GM21360 (cell line): ENCODE results near the gene CCDC8.
"Not testable (repeated sequence)": the region's sequence is repeated elsewhere in the genome, so short reads cannot be mapped to it uniquely, and the experiment has no call there.

Experiments
- ATAC-seq: cut with Tn5 transposase; IDR thresholded peaks from one replicate; pipeline ENCODE4 v1.9.1; 2021; ENCODE audit warnings: mild to moderate bottlenecking, moderate library complexity; ENCODE audit not compliant: unreplicated experiment

The CCDC8 gene

GRCh38 chr19:46383846-46384245 lies 29.5 kb downstream of the CCDC8 start:
- ATAC-seq = no peak

- ATAC-seq = no peak
Measured at GRCh38 chr19:46383171-46383815, 30.1 kb downstream of the CCDC8 start.

- ATAC-seq = no peak
Measured at GRCh38 chr19:46381756-46382345, 31.5 kb downstream of the CCDC8 start.

- no peak for ATAC-seq
Measured at GRCh38 chr19:46381346-46381745, 32.0 kb downstream of the CCDC8 start.

GRCh38 chr19:46380690-46381089 lies 32.7 kb downstream of the CCDC8 start:
- ATAC-seq = no peak

GRCh38 chr19:46378268-46378667 lies 35.1 kb downstream of the CCDC8 start:
- ATAC-seq = no peak

- no peak for ATAC-seq
Measured at GRCh38 chr19:46376241-46377153, 36.9 kb downstream of the CCDC8 start.

GRCh38 chr19:46375476-46376067 lies 37.8 kb downstream of the CCDC8 start:
- not testable (repeated sequence) for ATAC-seq

GRCh38 chr19:46374536-46375475 lies 38.6 kb downstream of the CCDC8 start:
- ATAC-seq = no peak

- no peak for ATAC-seq
Measured at GRCh38 chr19:46373491-46374359, 39.6 kb downstream of the CCDC8 start.

- ATAC-seq = no peak
Measured at GRCh38 chr19:46372901-46373490, 40.4 kb downstream of the CCDC8 start.

GRCh38 chr19:46371371-46371901 lies 41.9 kb downstream of the CCDC8 start:
- ATAC-seq = no peak

GRCh38 chr19:46369817-46370216 lies 43.5 kb downstream of the CCDC8 start:
- no peak for ATAC-seq

GRCh38 chr19:46368116-46368515 lies 45.2 kb downstream of the CCDC8 start:
- no peak for ATAC-seq

GRCh38 chr19:46367426-46367825 lies 45.9 kb downstream of the CCDC8 start:
- no peak for ATAC-seq

- no peak for ATAC-seq
Measured at GRCh38 chr19:46366620-46367292, 46.6 kb downstream of the CCDC8 start.

GRCh38 chr19:46365561-46365960 lies 47.8 kb downstream of the CCDC8 start:
- no peak for ATAC-seq

GRCh38 chr19:46364359-46364758 lies 49.0 kb downstream of the CCDC8 start:
- no peak for ATAC-seq
